GM21423 (cell line): ENCODE data around the gene RALY.
"Not testable (repeated sequence)": the region's sequence is repeated elsewhere in the genome, so short reads cannot be mapped to it uniquely, and the experiment has no call there.

ENCODE experiments used
- ATAC-seq: cut with Tn5 transposase; IDR thresholded peaks from one replicate; pipeline ENCODE4 v1.9.1; 2021; ENCODE audit warnings: mild to moderate bottlenecking, moderate library complexity; ENCODE audit not compliant: unreplicated experiment

Gene RALY

GRCh38 chr20:34014878-34015277, 21.2 kb downstream of the RALY start:
- no peak for ATAC-seq

DNA sequence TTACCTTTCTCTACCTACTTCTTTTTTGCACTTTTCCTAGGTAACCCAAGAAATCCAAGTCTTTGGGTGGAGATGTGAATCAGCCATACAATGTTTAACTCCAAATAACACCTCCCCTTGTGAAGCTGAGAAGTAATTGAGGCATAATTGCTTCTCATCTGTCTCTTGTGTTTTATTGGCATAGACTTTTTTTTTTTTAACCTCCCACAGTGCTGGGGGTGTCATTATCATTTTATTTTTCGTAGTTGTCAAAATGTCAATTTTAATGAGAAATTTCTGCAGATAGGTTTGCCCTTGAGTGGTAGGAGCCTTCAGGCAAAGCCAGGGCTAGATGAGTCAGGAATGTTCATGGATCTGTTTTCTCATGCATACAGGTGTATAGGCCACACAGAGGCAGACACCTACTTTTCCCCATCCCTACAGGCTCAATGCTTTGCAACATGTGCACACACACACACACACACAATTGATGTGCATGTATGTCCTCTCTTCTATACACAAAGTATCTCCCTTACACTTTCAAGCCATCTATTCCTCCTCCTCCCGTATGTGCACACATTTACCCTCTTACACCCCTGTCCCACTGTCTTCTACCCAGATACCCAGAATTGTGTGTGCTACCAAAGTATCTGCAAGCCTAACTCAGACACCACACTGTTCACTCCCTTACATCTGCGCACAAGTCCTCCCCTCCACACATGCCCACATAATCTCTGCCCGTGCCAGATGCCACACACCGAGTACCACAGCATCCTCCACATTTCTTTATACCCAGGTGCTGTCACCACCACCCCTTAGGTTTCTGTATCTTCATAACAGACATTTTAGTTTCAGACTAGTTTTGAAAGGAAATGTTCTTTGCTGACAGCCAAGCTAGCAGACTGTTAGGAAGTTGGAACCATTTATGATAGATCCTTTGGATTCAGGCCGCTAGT, 22.0 kb downstream of the RALY start:
- no peak for ATAC-seq

DNA sequence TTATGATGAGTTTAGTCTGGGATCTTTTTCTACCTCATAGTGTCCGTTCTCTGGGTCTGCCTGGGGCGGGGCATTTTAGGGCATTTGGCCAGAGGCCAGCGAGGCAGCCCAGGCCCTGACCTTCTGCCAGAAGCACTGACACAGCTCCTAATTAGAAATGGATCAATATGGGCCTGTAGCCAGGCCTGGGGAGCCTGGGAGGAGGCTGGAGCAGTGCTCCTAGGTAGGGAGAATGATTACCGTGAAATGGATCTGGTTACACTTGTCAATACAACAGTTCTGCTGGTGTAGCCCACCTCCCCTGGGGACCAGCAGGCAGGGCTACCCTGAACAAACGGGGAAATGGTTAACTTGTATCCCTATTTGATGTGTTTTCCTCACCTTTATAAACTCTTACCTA, 23.0 kb downstream of the RALY start:
- no peak for ATAC-seq

DNA sequence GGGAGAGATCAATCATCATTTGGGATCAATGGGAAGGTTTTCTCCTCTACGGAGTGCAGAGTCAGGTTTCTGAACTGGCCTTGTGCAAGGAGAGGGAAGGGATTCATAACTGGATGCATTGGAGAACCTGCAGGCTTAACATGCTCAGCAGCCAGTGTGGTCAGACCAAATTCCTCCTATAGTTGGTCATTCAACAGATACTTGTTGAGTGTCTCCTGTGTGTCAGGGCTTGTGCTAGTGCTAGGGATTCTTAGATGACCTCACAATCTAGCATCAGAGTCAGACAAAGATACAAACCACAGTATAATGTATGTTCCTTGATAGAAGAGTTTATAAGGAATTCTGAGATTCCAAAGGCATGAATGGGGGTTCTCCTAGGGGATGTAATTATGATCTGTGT, 23.9 kb downstream of the RALY start:
- ATAC-seq = no peak

DNA sequence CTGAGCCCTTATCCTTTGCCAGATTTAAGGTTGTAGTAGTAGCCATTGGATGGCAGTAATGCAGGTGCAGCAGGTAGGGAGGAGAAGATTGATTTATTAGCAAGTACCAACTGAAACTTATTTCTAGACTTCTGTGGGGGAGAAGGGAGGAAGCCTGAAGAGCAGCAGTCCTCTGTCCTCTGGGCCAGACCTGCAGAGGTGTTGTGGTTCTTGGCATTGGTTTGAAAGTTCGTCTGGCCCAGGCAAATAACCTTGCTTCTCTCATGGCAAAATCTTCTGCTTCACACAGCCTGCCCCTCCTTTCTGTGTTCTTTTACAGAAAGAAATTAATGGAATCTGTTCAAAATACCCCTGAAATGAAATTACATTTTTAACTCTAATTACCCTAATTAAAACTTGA, 24.5 kb downstream of the RALY start:
- no peak for ATAC-seq

- peak; percentile 61 for ATAC-seq
Observed at GRCh38 chr20:34022151-34022838, 28.6 kb downstream of the RALY start.

- no peak for ATAC-seq
Observed at GRCh38 chr20:34022839-34023234, 29.1 kb downstream of the RALY start.

- no peak for ATAC-seq
Observed at GRCh38 chr20:34023937-34024722, 30.4 kb downstream of the RALY start.

- no peak for ATAC-seq
Observed at GRCh38 chr20:34024723-34025351, 31.1 kb downstream of the RALY start.

DNA sequence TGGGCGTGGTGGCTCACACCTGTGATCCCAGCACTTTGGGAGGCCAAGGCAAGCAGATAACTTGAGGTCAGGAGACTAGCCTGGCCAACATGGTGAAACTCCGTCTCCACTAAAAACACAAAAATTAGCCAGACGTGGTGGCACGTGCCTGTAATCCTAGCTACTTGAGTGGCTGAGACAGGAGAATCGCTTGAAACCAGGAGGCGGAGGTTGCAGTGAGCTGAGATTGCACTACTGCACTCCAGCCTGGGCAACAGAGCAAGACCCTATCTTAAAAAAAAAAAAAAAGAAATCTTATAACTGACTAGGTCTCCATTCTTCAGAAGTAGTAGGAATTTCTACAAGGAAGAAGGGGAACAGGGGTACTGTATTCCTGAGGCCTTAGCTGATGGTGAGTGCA, 34.3 kb downstream of the RALY start:
- ATAC-seq = not testable (repeated sequence)

DNA sequence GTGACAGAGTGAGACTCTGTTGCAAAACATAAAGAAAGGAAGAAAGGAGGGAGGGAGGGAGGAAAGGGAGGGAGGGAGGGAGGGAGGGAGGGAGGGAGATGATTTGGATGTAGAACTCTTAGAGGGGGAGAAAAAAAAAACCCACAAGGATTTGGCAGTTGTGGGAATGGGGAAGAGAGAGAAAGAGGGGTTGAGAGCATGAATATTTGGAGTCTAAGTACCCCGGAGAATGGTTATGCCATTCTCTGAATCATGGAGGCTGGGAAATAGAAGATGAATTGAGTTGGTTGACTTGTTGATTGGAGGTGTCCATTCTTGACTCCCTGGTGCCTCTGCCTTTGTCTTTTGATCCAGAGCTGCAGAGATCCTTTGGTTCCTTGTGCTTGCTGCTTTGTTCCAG, 35.7 kb downstream of the RALY start:
- ATAC-seq = no peak

DNA sequence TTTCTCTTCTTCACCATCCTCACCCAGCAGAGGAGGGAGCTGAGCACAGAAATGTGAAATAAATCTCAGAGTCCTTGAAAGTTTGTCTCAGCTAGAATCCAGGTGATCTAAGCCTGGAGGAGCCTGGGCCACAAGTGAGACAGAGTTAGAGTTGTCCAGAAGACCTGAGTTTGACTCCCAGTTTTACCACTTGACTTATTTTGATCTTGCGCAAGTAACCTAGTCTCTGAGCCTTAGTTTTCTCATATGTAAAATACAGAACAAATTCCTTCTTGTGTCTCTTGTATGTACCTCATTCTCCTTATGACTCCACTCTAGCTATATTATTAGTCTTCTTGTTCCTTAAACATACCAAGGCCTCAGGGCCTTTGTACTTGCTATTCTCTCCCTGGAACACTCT, 36.7 kb downstream of the RALY start:
- no peak for ATAC-seq

GRCh38 chr20:34033903-34034302, 40.2 kb downstream of the RALY start:
- no peak for ATAC-seq

DNA sequence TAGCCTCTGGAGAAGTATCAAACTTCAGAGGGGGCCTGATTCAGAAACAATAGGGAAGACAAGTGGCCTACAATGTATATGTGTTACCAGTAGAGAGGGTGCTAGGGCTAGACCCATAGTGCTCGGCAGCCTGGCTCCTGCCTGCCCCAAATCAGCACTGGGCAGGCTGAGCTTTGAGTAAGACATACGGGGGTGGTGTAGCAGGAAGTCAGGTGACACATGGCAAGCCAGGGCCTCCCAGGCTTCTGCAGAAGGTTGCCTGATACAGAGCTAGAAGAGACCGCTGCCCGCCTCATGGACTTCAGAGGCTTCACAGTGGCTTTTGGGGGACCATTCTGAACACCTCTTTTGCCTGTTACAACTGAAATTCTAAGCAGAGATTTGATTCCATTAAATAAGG, 43.4 kb downstream of the RALY start:
- no peak for ATAC-seq

- ATAC-seq = no peak
Observed at GRCh38 chr20:34037767-34038166, 44.1 kb downstream of the RALY start.

DNA sequence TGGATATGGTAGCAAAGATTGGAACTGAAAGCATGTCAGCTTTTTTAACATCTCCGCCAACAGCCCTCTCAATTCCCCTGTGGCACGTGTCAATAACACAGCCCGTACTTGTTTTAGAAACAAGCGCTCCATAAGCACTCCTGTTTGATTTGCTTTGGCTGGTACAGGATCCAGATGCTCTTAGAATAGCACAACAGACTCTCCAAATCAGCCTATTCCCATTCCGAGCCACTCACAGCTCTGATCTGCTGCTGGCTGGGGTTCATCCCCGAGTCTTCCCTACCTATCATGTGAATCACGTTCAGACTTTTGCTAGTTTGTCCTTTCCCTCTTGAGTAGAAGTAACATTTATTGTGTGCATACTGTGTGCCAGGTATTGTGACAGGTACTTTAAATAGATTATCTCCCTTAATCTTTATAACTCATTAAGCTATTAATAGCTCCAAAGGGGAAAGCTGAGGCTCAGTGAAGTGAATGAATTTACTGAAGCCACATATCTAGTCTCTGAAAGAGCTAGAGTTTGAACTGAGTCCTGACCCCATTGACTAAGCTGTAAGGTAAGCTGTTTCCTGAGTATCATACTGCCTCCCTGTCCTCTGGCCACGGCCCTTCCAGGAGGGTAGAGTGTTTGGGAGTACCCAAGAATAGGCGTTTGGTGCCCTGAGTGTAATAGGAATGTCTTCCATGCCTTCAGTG, 46.7 kb downstream of the RALY start:
- ATAC-seq = no peak

- no peak for ATAC-seq
Observed at GRCh38 chr20:34041226-34041625, 47.5 kb downstream of the RALY start.

DNA sequence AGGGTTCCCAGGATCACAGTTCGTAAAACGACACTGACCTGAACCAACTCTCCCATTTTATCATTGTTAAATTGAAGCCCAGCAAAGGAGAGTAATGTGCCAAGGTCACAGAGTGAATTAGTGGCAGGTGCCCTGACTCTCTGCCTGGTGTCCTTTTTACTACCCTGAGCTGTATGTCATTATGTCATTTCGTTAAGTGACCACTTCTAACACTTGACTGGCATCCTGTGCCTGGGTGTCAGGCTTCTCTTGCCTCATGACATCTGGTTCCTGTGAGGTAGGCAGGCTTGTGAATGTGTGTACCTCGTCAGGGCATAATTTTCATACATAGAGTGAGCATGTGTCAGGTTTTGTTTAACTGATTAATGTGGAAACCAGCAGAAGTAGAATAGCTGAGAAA, 48.6 kb downstream of the RALY start:
- no peak for ATAC-seq

GRCh38 chr20:34043025-34043424, 49.3 kb downstream of the RALY start:
- ATAC-seq = no peak

DNA sequence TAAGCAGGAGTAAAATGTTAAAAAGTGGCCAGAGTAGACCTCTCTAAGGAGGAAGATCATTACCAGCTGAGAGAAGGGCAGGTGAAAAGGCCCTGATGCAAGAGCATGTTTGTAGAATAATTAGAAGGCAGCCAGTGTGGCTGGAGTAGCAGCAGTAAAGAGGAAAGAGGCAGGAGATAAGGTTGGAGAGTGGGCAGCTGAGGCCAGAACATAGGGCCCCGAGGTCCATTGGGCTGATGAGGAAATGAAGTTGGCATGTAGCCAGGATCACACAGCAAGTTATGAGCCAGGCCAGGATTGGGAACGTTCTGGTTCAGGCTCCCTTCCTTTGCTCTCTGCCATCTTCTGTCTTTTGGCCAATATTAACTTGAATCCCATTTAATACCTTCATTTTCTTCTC, 51.6 kb downstream of the RALY start:
- ATAC-seq = no peak
